SHP77 (cell line): ENCODE data around the gene UBFD1.
A peak's percentile ranks its signal among the peaks of the same experiment; 100 is the strongest.
"Not testable (repeated sequence)": the region's sequence is repeated elsewhere in the genome, so short reads cannot be mapped to it uniquely, and the experiment has no call there.

Experiments
- DNase-seq, 2 experiments: peaks; one replicate each; lab custom pipeline; 2025; lab: John Stamatoyannopoulos, UW

UBFD1 gene

GRCh38 chr16:23567602-23568001, 10.1 kb downstream of the UBFD1 start:
- no peak for DNase-seq

DNA sequence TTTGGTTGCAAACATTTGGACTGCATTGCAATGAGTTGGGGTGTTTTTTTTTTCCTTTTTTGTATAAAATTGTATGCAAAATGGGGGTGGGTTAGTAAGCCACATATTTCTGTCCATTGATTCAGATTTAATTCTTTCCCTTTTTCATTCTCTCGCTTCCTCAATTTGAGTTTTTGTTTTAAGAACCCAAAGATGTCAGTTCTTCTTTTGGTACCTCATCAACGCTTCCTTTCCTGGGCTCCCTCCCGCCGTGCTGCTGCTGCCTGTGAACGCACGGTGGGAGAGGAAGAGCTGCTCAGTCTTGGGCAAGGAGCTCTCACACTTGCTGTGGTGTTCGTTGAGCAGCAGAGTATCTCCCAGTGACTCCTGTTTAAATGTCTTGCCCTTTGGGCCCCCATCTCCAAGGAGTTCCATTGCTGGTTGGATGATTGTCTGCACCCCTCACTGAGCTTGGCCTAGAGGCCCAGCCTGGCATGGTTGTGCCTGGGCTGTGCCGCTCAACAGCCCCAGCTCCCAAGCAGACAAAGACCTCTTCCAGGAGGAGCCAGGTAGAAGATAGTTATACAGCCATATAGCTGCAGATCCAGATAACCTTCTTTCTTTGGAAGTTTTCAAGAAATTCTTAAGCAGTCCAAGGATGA, 13.6 kb downstream of the UBFD1 start:
- no peak for DNase-seq

DNA sequence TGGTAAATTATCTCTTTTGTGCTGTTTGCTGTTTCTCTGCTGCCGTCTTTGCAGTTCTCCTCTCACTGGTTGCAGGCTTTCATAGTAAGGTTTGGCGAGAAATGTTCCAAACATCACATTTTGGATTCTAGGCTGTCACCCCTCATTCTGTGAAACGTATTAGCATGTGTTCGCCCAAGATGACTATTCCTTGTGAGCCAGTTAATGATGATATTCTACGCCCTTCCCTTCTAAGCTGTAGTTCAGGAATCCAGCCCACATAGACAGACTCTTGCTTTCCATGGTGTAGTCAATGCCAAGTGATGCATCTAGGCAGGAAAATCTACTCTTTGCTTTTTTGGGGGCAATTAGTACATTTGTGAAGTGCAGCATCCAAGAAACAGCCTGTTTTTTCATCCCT, 14.4 kb downstream of the UBFD1 start:
- DNase-seq: no peak

GRCh38 chr16:23572394-23572793, 14.9 kb downstream of the UBFD1 start:
- DNase-seq: no peak

GRCh38 chr16:23573817-23574216, 16.3 kb downstream of the UBFD1 start:
- DNase-seq: no peak

DNA sequence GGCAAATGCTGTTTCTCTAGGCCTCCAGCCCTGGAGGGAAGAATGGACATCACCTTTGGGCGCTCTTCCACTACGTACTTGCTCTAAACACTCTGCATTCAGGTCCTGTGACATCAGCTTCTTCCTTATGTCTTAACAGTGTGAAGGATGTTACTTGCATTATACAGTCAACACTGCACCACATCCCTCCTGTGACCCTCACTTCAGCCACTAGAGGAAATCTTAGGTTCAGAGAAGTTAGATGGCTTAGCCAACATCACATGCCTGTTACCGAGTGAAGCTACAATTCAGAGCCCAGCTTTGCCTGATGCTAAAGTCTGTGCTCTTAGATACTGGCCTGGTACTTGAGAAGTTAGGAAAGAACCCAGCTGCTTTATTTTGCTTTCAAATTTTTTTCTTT, 18.3 kb downstream of the UBFD1 start:
- no peak for DNase-seq

DNA sequence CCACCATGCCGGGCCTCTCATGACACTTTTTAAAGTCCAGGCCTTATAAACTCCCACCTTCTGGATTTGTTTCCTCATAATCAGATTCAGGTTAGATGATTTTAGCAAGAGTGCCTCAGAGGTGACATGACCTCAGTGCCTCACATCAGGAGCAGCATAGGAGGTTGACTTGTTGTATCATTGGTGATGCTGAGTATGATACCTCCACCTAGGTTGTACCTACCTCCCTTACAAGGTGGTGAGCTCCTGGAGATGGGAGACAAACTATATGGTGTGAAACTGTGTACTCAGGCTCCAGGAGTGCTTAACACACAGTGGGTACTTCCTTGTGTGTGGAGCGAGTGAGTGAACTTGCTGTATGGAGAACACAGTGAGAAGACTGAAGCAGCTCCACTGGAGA, 20.0 kb downstream of the UBFD1 start:
- no peak for DNase-seq

DNA sequence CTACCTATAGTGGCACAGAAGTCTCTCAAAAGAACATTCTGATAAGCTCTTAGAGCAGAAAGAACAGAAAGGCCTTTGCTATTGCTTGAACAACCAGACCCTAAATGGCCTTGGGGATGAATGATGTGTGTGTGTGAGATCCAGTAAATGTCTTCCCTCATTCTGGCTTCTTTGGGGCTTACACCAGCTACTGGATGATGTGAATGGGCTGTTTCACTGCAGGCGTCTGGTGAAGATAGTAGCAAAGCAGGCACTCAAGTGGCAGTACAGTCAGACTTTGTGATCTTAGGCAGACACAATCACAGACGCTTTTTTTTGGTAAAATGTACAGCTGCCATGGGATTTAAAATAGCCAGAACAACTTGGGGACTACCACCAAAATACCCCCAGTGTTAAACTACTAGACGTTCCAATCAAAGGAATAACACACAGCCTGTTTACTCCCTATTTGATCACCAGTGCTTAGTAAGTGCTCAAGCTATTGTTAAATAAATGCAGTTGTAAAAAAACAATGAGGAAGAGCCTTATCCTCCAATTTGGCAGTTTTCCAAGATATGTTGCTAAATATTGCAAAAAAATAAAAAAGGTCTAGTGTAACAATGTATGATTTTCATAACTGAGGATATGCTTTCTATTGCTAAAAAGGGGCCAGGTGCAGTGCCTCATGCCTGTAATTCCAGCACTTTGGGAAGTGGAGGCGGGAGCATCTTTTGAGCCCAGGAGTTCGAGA, 20.7 kb downstream of the UBFD1 start:
- DNase-seq: no peak

DNA sequence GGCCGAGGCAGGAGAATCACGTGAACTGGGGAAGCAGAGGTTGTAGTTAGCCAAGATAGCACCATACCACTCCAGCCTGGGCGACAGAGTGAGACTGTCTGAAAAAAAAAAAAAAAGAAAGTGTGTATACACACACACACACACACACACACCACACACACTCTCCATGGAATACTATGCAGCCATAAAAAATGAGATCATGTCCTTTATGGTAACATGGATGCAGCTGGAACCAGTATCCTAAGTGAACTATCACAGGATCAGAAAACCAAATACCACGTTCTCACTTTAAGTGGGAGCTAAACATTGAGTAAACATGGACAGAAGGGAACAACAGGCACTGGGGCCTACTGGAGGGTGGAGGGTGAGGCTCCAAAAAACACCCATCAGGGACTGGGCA, 21.8 kb downstream of the UBFD1 start:
- no peak for DNase-seq

DNA sequence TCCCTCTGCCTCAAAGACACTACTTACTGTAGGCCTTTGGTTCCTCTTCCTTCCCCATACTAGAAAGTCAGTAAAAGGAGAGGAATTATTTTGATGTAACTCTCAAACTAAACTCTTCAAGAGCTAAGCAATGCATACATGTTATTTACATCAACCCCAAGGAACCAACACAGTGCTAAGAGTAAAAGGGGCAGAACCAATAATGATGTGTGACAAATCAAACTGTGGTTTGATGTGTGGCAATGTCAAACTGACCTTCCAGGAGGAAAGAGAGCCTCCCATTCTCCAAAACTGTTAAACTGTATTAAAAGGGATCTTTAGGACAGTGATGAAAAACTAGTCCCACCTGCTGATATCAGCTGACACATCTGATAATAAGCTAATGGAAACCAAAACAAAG, 22.9 kb downstream of the UBFD1 start:
- DNase-seq: no peak

DNA sequence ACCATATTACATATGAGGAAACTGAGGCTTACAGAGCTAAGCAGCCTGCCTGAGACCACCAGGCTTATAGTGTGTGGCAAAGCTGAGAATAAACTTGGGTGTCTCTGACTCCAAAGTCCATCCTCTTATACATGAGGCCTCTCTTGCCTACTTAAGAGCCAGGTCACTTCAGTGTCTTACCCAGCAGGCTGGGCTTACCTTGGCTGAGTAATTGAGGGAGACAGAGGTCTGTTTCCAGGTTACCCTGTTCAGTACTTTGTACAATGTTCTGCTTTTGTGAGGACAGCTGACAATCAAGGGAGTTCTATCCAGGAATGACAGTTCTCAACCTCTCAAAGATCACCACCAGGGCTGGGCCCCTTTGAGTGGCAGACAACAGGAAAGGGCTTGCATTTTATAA, 24.2 kb downstream of the UBFD1 start:
- no peak for DNase-seq

DNA sequence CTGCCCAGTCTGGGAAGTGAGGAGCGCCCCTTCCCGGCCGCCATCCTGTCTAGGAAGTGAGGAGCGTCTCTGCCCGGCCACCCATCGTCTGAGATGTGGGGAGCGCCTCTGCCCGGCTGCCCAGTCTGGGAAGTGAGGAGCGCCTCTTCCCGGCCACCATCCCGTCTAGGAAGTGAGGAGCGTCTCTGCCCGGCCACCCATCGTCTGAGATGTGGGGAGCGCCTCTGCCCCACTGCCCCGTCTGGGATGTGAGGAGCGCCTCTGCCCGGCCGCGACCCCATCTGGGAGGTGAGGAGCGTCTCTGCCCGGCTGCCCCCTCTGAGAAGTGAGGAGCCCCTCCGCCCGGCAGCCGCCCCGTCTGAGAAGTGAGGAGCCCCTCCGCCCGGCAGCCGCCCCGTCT, 25.7 kb downstream of the UBFD1 start:
- not testable (repeated sequence) for DNase-seq

- DNase-seq: no peak
These were observed 26.9 kb downstream of the UBFD1 start for GRCh38 chr16:23584186-23585076.

DNA sequence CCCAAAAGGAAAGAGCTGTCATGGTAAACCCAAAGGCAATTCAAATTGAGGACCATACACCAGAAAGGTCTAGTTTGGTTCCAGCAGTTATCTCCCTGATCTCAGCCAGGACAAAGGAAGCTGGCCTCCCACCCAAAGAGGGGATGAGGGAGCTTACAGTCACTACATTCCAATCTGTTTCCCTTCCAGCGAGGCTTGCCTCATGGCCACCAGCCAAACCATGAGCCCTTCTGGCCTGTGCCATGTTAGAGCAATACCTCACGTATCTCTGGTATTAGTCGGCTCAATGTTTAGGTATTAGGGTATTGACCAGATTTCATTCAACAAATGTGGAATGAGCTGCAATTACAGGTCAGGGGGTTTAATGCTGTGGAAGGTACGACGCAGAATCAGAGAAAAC, 30.2 kb downstream of the UBFD1 start:
- DNase-seq: no peak

GRCh38 chr16:23590181-23590580, 32.7 kb downstream of the UBFD1 start:
- no peak for DNase-seq

GRCh38 chr16:23594186-23594585, 36.7 kb downstream of the UBFD1 start:
- DNase-seq: no peak

GRCh38 chr16:23595246-23595950, 37.9 kb downstream of the UBFD1 start:
- DNase-seq: no peak

DNA sequence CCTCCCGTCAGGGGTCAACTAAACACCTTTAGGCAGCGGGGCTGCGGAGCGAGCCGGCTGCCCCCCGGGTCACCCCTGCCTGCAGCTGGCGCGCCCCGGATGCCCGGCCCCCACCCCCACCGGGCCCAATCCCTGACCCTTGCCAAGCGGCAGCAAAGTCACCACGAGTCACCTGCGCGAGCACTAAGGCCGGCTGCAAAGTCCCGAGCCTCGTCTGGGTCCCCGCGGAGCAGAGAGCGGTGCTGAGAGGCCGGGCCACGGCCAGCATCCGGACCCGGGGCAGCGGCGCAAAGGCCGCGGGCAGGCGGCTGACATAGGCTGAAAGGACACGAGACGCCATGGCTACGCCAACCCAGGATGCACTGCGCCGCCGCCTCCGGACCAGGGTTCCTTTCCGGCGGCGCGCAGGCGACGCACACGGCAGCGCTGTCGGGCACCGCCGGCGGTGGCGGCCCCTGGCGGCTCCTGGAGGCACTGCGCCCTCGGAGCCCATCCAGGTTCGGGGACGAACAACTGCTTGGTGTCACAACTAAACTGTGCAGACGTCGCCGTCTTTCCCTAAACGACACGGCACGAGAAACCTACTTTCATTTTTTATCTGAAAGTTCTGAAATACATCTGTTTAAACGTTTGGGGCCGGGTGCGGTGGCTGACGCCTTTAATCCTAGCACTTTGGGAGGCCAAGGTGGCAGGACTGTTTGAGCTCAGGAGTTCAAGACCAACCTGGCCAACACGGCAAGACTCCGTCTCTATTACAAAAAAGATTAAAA, 38.6 kb downstream of the UBFD1 start, which contains the start of gene NDUFAB1:
Gene NDUFAB1 (minus strand): TSS at position 366 of the 770 bp plus-strand sequence. CDS start 26 bp downstream, at position 340.
- DNase-seq: peak; percentile 37 to 62

DNA sequence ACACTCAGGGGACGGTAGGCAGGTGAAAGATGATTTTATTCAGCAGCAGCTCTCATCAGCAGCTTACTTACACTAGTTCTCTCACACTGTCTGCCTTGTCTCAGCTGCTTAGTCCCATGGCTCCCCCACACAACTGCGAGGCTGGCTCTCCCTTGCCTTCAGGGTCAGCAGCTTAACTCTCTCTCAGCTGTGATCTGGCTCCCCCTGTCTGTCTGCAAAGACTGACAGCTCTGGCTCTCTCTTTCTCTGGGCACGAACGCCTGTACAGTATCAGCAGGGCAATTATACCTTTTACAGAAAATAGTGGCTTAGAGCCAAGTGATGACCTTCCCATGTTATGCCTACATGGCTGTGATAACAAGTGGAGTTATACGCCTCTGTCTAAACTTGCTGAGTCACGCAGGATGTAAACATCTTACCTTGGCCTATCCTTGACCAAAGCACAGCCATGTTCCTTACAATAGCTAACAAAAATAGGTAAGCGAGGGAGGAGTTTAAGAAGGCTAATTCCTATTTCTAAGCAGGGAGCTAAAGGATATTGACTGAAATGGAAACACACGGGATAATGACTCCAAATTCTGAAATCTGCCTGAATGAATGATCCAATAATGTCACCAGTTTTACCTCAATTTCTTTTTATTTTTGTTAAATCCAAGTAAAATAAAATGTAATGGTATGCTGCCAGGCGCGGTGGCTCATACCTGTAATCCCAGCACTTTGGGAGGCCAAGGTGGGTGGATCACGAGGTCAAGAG, 39.7 kb downstream of the UBFD1 start:
- DNase-seq: peak in 1 of 2 experiments; percentile 1

DNA sequence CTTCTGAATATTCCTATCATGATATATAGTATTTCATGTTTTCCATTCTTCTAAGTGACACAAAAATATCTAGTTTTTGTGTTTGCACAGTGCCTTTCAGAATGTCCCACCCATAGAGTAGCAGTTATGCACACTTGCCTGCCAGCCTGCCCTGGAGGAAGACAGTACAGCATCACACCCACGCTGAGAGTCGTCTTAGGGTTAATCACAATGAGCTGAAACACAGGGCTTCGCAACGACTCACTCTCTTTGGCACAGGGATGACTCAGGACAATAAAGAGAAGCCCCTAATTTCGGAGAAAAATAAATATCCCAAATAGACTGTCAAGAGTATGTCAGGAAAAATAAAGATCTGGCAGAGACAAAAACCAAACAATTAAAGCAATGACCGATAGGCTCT, 50.2 kb downstream of the UBFD1 start:
- DNase-seq: no peak

- DNase-seq: no peak
These were observed 50.7 kb downstream of the UBFD1 start for GRCh38 chr16:23608194-23608593.
